Fibroblast of lung (primary cell): Measurements from ENCODE around the gene OR6C76. TPM values are rescaled to one million over a fixed set of nuclear protein-coding genes. Genes with fewer than 3 reads are reported as not detected.

ENCODE experiments used
- DNase-seq, 2 donors: peaks; one replicate each; pipeline versions ENCODE4 v3.0.0 to v3.0.0-alpha.2; 2010; ENCODE audit warnings: low read depth in 2 of 2
- H2AFZ ChIP-seq: 2 replicates; pipeline ENCODE4 v1.5.1; 2012; ENCODE audit warnings: low read length, control low read depth, inconsistent platforms
- H3K27ac ChIP-seq: 2 replicates; pipeline ENCODE4 v1.5.1; 2011; ENCODE audit warnings: low read length, control low read depth; ENCODE audit not compliant: insufficient read depth
- H3K27me3 ChIP-seq: 2 replicates; pipeline ENCODE4 v1.5.1; 2011; ENCODE audit warnings: mild to moderate bottlenecking, low read length; ENCODE audit not compliant: control insufficient read depth, insufficient read depth
- H3K36me3 ChIP-seq: 2 replicates; pipeline ENCODE4 v1.5.1; 2011; ENCODE audit warnings: low read length; ENCODE audit not compliant: control insufficient read depth, insufficient read depth
- H3K4me1 ChIP-seq: 2 replicates; pipeline ENCODE4 v1.5.1; 2011; ENCODE audit warnings: low read length; ENCODE audit not compliant: control insufficient read depth, insufficient read depth; ENCODE audit errors: extremely low read depth
- H3K4me2 ChIP-seq: 2 replicates; pipeline ENCODE4 v1.5.1; 2011; ENCODE audit warnings: low read length, control low read depth; ENCODE audit not compliant: insufficient read depth; ENCODE audit errors: extremely low read depth
- H3K4me3 ChIP-seq, 4 experiments: fragments of 200-600 bp in 1 of 4; sonication (generic) in 1 of 4; replicated peaks in 1 of 4; 2 replicates each; pipeline ENCODE4 v1.5.1; 2011 to 2016; ENCODE audit warnings: low read length in 4 of 4, low read depth in 3 of 4, mild to moderate bottlenecking in 3 of 4, control low read depth in 2 of 4, inconsistent platforms in 1 of 4, mixed read lengths in 1 of 4; ENCODE audit not compliant: insufficient read depth in 1 of 4; ENCODE audit errors: control extremely low read depth in 1 of 4
- H3K79me2 ChIP-seq: 2 replicates; pipeline ENCODE4 v1.5.1; 2012; ENCODE audit warnings: mild to moderate bottlenecking, low read length, inconsistent platforms; ENCODE audit not compliant: control insufficient read depth, insufficient read depth
- H3K9ac ChIP-seq: 2 replicates; pipeline ENCODE4 v1.5.1; 2011; ENCODE audit warnings: mild to moderate bottlenecking, low read length, control low read depth; ENCODE audit not compliant: insufficient read depth
- H3K9me3 ChIP-seq: 2 replicates; pipeline ENCODE4 v1.5.1; 2012; ENCODE audit warnings: low read depth, low read length; ENCODE audit not compliant: control insufficient read depth, insufficient read depth
- H4K20me1 ChIP-seq: 2 replicates; pipeline ENCODE4 v1.5.1; 2011; ENCODE audit warnings: low read length; ENCODE audit not compliant: control insufficient read depth, insufficient read depth; ENCODE audit errors: extremely low read depth
- EZH2 ChIP-seq: IDR thresholded peaks from 2 replicates; pipeline ENCODE4 v1.5.1; 2012; ENCODE audit warnings: low read length, control low read depth, mild to moderate bottlenecking; ENCODE audit errors: missing control alignments
- polyA minus RNA-seq: library from RNA; depleted of rRNA, polyadenylated mRNA; stranded (reverse); fragments of >200 nt; gene quantifications from 2 replicates; pipeline ENCODE4 v1.2.3, GENCODE V29; 2011; ENCODE audit warnings: low replicate concordance
- polyA plus RNA-seq, 2 donors: library from polyadenylated mRNA; depleted of rRNA in 1 of 2; stranded (reverse) in 1 of 2; unstranded in 1 of 2; fragments of >200 nt; gene quantifications; 2 replicates each; pipeline ENCODE4 v1.2.1, GENCODE V29; 2011 to 2012; ENCODE audit warnings: missing spikeins in 1 of 2
- total RNA-seq: library from RNA; depleted of rRNA; stranded (reverse); fragments of >200 nt; gene quantifications from 2 replicates; pipeline ENCODE4 v1.2.1, GENCODE V29; 2014
- TF ChIP-seq, protein P1 (sequence below), 2 donors: IDR thresholded peaks in 1 of 2; conservative IDR thresholded peaks in 1 of 2; 1 replicate in 1 of 2; 2 replicates in 1 of 2; pipeline ENCODE4 v1.5.1; 2011 to 2012; ENCODE audit warnings: low read length in 2 of 2, control low read depth in 1 of 2, inconsistent platforms in 1 of 2, low read depth in 1 of 2, mild to moderate bottlenecking in 1 of 2

OR6C76 gene
- total RNA-seq (not detected in 2 replicates), polyA plus RNA-seq (not detected in 2 replicates), polyA minus RNA-seq (not detected in 2 replicates)
- polyA plus RNA-seq (2012): not detected in 2 replicates

GRCh38 chr12:55425954-55426353, at the start of gene OR6C76:
Gene OR6C76, plus strand, starts transcription at chr12:55426254. Its CDS starts 0 bp downstream, at chr12:55426254.
- no peak within 1 kb of the TSS for H2AFZ ChIP-seq
- H3K79me2 ChIP-seq: no peaks in the 10 kb centered on the region
- no peaks in the 10 kb centered on the region for H3K4me1 ChIP-seq
- H3K4me3 ChIP-seq: no peak within 1 kb of the TSS
- no peak within 1 kb of the TSS for H3K27ac ChIP-seq
- no peaks in the 10 kb centered on the region for H4K20me1 ChIP-seq
- H3K36me3 ChIP-seq: no peaks in the 10 kb centered on the region
- TF ChIP-seq EZH2: no peak
- TF ChIP-seq, protein P1, sequence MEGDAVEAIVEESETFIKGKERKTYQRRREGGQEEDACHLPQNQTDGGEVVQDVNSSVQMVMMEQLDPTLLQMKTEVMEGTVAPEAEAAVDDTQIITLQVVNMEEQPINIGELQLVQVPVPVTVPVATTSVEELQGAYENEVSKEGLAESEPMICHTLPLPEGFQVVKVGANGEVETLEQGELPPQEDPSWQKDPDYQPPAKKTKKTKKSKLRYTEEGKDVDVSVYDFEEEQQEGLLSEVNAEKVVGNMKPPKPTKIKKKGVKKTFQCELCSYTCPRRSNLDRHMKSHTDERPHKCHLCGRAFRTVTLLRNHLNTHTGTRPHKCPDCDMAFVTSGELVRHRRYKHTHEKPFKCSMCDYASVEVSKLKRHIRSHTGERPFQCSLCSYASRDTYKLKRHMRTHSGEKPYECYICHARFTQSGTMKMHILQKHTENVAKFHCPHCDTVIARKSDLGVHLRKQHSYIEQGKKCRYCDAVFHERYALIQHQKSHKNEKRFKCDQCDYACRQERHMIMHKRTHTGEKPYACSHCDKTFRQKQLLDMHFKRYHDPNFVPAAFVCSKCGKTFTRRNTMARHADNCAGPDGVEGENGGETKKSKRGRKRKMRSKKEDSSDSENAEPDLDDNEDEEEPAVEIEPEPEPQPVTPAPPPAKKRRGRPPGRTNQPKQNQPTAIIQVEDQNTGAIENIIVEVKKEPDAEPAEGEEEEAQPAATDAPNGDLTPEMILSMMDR (conservative IDR thresholded peaks at IDR 0.05 in 1 of 2, IDR thresholded peaks at IDR 0.05 in 1 of 2; ENCODE audit: low read depth in 1 of 2, low read length in 2 of 2): no peak
- H3K9me3 ChIP-seq: no peaks in the 10 kb centered on the region
- DNase-seq: no peak
- no peaks in the 10 kb centered on the region for H3K27me3 ChIP-seq
- H3K9ac ChIP-seq: no peak within 1 kb of the TSS
- H3K4me2 ChIP-seq: no peak within 1 kb of the TSS

DNA sequence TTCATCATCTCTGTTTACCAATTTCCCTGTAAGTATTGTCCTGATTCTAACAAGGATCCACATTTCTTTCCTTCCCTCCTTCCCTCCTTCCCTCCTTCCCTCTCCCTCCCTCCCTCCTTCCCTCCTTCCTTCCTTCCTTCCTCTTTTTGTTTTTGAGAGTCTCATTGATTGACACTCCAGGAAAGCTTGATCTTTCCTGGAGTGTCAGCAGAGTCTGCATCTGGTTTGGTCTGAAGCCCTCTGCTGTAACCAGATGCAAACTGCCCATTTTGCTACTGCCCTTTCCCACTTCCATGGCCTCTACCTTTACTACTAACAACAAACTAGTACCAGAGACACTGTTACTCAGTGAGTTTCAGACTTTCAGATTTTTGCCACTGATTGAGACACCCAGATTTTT, 40.2 kb upstream of the OR6C76 start:
- DNase-seq: no peak
- Histone ChIP-seq H3K9ac (no peak overlapping the region), H3K4me3 (no peak overlapping the region), H3K27ac (no peak overlapping the region), H3K27me3 (no peaks in the 10 kb centered on the region), H4K20me1 (no peaks in the 10 kb centered on the region), H3K36me3 (no peaks in the 10 kb centered on the region), H3K4me1 (no peaks in the 10 kb centered on the region), H2AFZ (no peak overlapping the region), H3K79me2 (no peaks in the 10 kb centered on the region), H3K9me3 (no peaks in the 10 kb centered on the region), H3K4me2 (no peak overlapping the region)
- no peak for TF ChIP-seq EZH2
- TF ChIP-seq, protein P1 (conservative IDR thresholded peaks at IDR 0.05 in 1 of 2, IDR thresholded peaks at IDR 0.05 in 1 of 2; ENCODE audit: low read depth in 1 of 2, low read length in 2 of 2): no peak

- TF ChIP-seq, protein P1 (conservative IDR thresholded peaks at IDR 0.05 in 1 of 2, IDR thresholded peaks at IDR 0.05 in 1 of 2; ENCODE audit: low read depth in 1 of 2, low read length in 2 of 2): no peak
- no peak for TF ChIP-seq EZH2
- Histone ChIP-seq H3K36me3 (no peaks in the 10 kb centered on the region), H2AFZ (no peak overlapping the region), H3K79me2 (no peaks in the 10 kb centered on the region), H3K4me1 (no peaks in the 10 kb centered on the region), H4K20me1 (no peaks in the 10 kb centered on the region), H3K9me3 (no peaks in the 10 kb centered on the region), H3K9ac (no peak overlapping the region), H3K4me2 (no peak overlapping the region), H3K27ac (no peak overlapping the region), H3K4me3 (no peak overlapping the region), H3K27me3 (no peaks in the 10 kb centered on the region)
- no peak for DNase-seq
Measured at GRCh38 chr12:55392032-55392795, 33.8 kb upstream of the OR6C76 start.
